GM13977 (cell line): ENCODE results near the gene CNOT8.

ENCODE experiments used
- DNase-seq: peaks from one replicate; pipeline ENCODE4 v3.0.0; 2012; ENCODE audit warnings: low spot score
- in situ Hi-C: fragments of 300-500 bp; cut with MboI; formaldehyde crosslinking; loops from one replicate; pipeline ENCODE4 v1.12.0; 2022; ENCODE audit warnings: low sequenced_read_pairs, low pct_unique_long_range_greater_than_20kb, mixed read lengths, inconsistent platforms; ENCODE audit not compliant: unreplicated experiment
- TF ChIP-seq, protein P1 (sequence below): IDR thresholded peaks from 2 replicates; pipeline ENCODE4 v1.5.1; 2012; ENCODE audit warnings: mild to moderate bottlenecking, control low read depth; ENCODE audit not compliant: insufficient read depth; ENCODE audit errors: extremely low read depth, missing control alignments

The CNOT8 gene

DNA sequence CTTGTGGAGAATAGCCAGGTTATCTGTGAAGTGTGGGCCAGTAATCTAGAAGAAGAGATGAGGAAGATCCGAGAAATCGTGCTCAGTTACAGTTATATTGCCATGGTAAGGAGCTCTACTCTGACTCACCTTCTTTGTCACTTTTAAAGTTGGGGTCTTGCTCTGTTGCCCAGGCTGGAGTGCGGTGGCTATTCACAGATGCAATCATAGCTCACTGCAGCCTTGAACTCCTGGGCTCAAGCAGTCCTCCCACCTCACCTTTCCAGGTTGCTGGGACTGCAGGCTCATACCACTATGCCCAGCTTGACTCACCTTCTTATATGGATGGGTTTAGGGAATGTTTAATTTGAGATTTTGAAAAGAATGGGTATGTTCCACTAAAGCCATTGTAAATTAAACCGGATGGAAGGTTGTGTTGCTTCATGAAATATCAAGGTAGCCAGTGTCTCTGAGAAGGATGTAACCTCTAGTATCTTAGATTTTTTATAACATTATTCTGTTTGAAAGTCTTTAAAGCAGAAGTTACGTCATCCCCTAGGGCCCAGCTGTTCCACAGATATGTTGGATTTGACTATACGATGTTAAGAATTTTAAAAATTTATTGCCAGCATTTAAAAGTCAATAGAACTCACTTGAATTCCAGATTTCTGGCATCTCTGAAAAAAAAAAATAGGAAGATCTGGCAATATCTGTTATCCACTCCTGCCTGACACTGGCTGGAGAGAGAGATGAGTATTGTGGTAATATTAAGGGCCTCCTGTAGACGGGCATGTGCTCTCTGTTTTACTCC, 5.1 kb downstream of the CNOT8 start:
- no peak for DNase-seq
- TF ChIP-seq, protein P1, sequence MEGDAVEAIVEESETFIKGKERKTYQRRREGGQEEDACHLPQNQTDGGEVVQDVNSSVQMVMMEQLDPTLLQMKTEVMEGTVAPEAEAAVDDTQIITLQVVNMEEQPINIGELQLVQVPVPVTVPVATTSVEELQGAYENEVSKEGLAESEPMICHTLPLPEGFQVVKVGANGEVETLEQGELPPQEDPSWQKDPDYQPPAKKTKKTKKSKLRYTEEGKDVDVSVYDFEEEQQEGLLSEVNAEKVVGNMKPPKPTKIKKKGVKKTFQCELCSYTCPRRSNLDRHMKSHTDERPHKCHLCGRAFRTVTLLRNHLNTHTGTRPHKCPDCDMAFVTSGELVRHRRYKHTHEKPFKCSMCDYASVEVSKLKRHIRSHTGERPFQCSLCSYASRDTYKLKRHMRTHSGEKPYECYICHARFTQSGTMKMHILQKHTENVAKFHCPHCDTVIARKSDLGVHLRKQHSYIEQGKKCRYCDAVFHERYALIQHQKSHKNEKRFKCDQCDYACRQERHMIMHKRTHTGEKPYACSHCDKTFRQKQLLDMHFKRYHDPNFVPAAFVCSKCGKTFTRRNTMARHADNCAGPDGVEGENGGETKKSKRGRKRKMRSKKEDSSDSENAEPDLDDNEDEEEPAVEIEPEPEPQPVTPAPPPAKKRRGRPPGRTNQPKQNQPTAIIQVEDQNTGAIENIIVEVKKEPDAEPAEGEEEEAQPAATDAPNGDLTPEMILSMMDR = no peak
- in situ Hi-C loops = no loop called here

DNA sequence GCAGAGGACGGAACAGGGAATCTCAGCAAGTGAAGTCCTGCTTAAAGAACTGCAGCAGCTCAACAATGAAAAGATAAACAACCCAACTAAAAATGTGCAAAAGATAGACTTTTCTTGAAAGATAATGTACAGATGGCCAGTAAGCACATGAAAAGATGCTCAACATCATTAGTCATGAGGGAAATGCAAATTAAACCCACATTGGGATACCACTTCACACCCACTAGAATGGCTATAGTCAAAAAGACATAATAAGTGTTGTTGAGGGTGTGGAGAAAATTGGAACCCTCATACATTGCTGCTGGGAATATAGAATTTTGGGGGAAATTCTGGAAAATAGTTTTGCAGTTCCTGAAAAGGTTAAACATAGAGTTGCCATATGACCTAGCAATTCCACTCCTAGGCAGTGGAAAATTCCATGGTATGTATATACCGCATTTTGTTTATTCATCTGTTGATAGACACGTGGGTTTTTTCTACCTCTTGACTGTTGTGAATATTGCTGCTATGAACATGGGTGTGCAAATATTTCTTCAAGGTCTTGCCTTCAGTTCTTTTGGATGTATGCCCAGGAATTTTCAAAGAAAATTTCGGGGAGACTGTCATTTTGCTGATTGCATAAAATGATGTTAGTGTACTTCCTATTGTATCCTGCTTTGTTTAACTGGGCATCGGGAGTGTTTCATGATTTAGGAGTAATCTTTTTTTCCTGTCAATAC, 7.2 kb downstream of the CNOT8 start:
- TF ChIP-seq, protein P1 = no peak
- no peak for DNase-seq
- in situ Hi-C loops = no loop called here

DNA sequence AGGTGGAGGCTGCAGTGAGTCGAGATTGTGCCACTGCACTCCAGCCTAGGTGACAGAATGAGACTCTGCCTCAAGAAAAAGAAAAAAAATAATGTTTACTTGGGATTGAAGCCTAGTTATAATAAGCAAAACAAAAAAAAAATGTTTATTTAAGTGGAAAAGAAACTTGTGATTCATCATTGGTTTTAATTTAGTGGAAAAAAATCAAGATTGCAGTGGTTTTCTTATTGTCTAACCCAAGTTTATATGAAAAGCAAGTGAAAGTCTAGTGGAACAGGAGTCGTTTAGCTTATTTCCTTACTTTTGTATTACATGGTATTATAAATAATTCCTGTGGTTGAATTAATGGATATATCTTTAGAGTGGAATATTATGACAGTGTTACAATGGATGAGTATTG, 8.4 kb downstream of the CNOT8 start:
- DNase-seq = no peak
- in situ Hi-C loops = no loop called here
- TF ChIP-seq, protein P1 = no peak

DNA sequence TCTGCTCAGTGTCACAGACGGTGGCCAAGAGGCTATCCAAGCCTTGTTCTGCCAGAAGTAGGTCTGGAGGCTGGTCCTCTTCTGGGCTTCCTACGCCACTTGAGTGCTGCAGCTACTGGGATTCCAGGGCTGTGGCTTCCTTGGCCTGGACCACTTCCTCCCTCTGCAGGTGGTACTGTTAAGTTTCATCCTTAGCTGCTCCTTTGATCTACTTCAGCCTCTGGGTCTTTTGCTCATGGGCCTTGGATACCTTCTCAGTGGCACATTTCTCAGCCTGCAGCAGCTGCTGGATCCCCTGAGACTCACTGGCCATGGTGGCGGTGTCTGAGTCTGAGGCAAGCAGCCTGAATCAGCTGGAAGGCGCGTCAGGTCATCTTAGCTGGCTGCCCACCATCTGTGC, 10.3 kb downstream of the CNOT8 start:
- TF ChIP-seq, protein P1 = peak; percentile 8
- no peak for DNase-seq
- in situ Hi-C loops = no loop called here

DNA sequence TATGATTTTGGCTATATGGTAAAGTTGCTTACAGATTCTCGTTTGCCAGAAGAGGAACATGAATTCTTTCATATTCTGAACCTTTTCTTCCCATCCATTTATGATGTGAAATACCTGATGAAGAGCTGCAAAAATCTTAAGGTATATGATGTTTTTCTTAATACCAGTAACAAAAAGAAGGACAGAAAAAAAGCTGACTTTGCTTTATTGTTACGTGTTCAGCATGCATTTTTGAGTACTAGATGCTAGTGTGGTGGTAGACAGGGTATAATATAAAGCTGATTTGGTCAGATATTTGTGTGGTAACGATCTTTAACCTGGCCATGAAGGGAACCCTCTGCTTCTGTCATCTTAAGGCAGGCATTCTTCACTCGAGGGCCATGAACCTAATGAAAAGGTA, 13.3 kb downstream of the CNOT8 start:
- TF ChIP-seq, protein P1 = no peak
- no peak for DNase-seq
- in situ Hi-C loops = no loop called here

DNA sequence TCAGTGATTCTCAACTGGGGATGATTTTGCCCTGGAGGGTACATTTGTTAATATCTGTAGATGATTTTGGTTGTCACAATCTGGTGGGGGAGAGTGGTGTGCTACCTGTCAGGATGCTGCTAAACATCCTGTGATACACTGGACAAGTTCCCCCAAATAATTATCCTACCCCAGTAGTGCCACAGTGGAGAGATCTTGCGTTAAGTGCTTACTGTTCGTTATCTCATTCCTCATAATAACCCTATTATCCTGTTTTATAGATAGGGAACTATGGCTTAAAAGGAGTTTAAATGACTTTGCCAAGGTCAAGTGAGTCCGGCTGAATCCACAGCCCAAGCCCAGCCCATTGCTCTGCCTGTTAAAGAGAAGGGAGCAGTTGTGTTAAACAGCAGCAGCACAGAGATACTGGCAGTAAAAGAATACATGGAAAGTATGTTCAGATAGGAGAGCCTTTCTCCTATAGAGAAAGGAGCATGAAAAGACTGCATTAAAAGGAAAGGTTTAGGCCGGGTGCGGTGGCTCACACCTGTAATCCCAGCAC, 15.4 kb downstream of the CNOT8 start:
- in situ Hi-C loops = no loop called here
- no peak for DNase-seq
- TF ChIP-seq, protein P1 = no peak
